Astrocyte (in vitro differentiated cells and primary cell): Measurements from ENCODE around the gene HSPG2. TPM values are rescaled to one million over a fixed set of nuclear protein-coding genes. Genes with fewer than 3 reads are reported as not detected.

Source experiments
- DNase-seq: peaks from one replicate; pipeline ENCODE4 v3.0.0-alpha.2; 2010; ENCODE audit warnings: low read depth
- FAIRE-seq: peaks from 2 replicates; lab custom pipeline; 2011; peaks lifted over from hg19 to GRCh38; lab: Jason Lieb, UNC
- H2AFZ ChIP-seq: 2 replicates; pipeline ENCODE4 v1.6.0; 2012; ENCODE audit warnings: low read depth, low read length, inconsistent platforms
- H3K27ac ChIP-seq: 2 replicates; pipeline ENCODE4 v1.5.1; 2011; ENCODE audit warnings: low read depth, low read length, inconsistent platforms
- H3K27me3 ChIP-seq: 2 replicates; pipeline ENCODE4 v1.6.0; 2011; ENCODE audit warnings: low read length, inconsistent platforms; ENCODE audit not compliant: insufficient read depth
- H3K36me3 ChIP-seq: 2 replicates; pipeline ENCODE4 v1.5.1; 2011; ENCODE audit warnings: low read length, inconsistent platforms; ENCODE audit not compliant: insufficient read depth
- H3K4me1 ChIP-seq: 2 replicates; pipeline ENCODE4 v1.5.1; 2011; ENCODE audit warnings: low read length, inconsistent platforms; ENCODE audit not compliant: insufficient read depth
- H3K4me2 ChIP-seq: 2 replicates; pipeline ENCODE4 v1.6.0; 2012; ENCODE audit warnings: low read length, inconsistent platforms
- H3K4me3 ChIP-seq: 2 replicates; pipeline ENCODE4 v1.5.1; 2011; ENCODE audit warnings: low read depth, mild to moderate bottlenecking, low read length, inconsistent platforms; ENCODE audit not compliant: insufficient read depth
- H3K79me2 ChIP-seq: 2 replicates; pipeline ENCODE4 v1.6.0; 2012; ENCODE audit warnings: mild to moderate bottlenecking, low read length, inconsistent platforms; ENCODE audit not compliant: insufficient read depth
- H3K9ac ChIP-seq: 2 replicates; pipeline ENCODE4 v1.6.0; 2012; ENCODE audit warnings: mild to moderate bottlenecking, low read length, inconsistent platforms
- H3K9me3 ChIP-seq: 2 replicates; pipeline ENCODE4 v1.5.1; 2012; ENCODE audit warnings: low read depth, mild to moderate bottlenecking, low read length, inconsistent platforms; ENCODE audit not compliant: insufficient read depth
- H4K20me1 ChIP-seq: 2 replicates; pipeline ENCODE4 v1.6.0; 2012; ENCODE audit warnings: low read length, inconsistent platforms; ENCODE audit not compliant: insufficient read depth
- H3K27ac Mint-ChIP-seq: one replicate; pipeline ENCODE4 v1.8.0; 2021; ENCODE audit warnings: mild to moderate bottlenecking, mixed read lengths; ENCODE audit not compliant: unreplicated experiment
- H3K27me3 Mint-ChIP-seq: one replicate; pipeline ENCODE4 v1.8.0; 2021; ENCODE audit warnings: low read depth, mixed read lengths; ENCODE audit not compliant: unreplicated experiment
- H3K36me3 Mint-ChIP-seq: one replicate; pipeline ENCODE4 v1.8.0; 2021; ENCODE audit warnings: low read depth, mixed read lengths; ENCODE audit not compliant: unreplicated experiment
- H3K4me1 Mint-ChIP-seq: one replicate; pipeline ENCODE4 v1.8.0; 2021; ENCODE audit warnings: low read depth, mixed read lengths; ENCODE audit not compliant: unreplicated experiment
- H3K4me3 Mint-ChIP-seq: one replicate; pipeline ENCODE4 v1.8.0; 2021; ENCODE audit warnings: mild to moderate bottlenecking, moderate library complexity, mixed read lengths; ENCODE audit not compliant: unreplicated experiment
- H3K9me3 Mint-ChIP-seq: one replicate; pipeline ENCODE4 v1.8.0; 2021; ENCODE audit warnings: mild to moderate bottlenecking, mixed read lengths; ENCODE audit not compliant: unreplicated experiment
- CTCF ChIP-seq: IDR thresholded peaks from 2 replicates; pipeline ENCODE4 v1.5.1; 2011; ENCODE audit warnings: low read depth, mild to moderate bottlenecking, inconsistent platforms, low read length, moderate library complexity; ENCODE audit not compliant: insufficient read depth
- EZH2 ChIP-seq: IDR thresholded peaks from 2 replicates; pipeline ENCODE4 v1.6.1; 2012; ENCODE audit warnings: mild to moderate bottlenecking, low read length, inconsistent platforms; ENCODE audit not compliant: insufficient read depth
- total RNA-seq: library from RNA; stranded (reverse); gene quantifications from 2 replicates; pipeline ENCODE4 v1.2.1, GENCODE V29; 2021

HSPG2 gene
- total RNA-seq, 1 donor from 2014 or later = 249 TPM

- FAIRE-seq (no peak), DNase-seq (no peak)
These were observed 54.2 kb downstream of the HSPG2 start for GRCh38 chr1:21882721-21883415.

GRCh38 chr1:21881250-21881649 lies 55.9 kb downstream of the HSPG2 start:
- H2AFZ ChIP-seq = no peak overlapping the region
- Mint-ChIP-seq H3K9me3 (no peaks in the 10 kb centered on the region), H3K36me3 (peaks cover 15% of the 10 kb centered on the region), H3K27me3 (no peaks in the 10 kb centered on the region), H3K4me3 (no peak overlapping the region), H3K4me1 (no peaks in the 10 kb centered on the region), H3K27ac (no peak overlapping the region)
- H3K4me3 ChIP-seq = no peak overlapping the region
- H3K36me3 ChIP-seq = peaks cover 24% of the 10 kb centered on the region
- H3K9me3 ChIP-seq = no peaks in the 10 kb centered on the region
- no peaks in the 10 kb centered on the region for H3K27me3 ChIP-seq
- no peak overlapping the region for H3K4me2 ChIP-seq
- DNase-seq = no peak
- H3K4me1 ChIP-seq = no peaks in the 10 kb centered on the region
- H3K27ac ChIP-seq = no peak overlapping the region
- TF ChIP-seq EZH2 = no peak
- TF ChIP-seq CTCF = no peak
- H3K9ac ChIP-seq = no peak overlapping the region
- no peaks in the 10 kb centered on the region for H3K79me2 ChIP-seq
- FAIRE-seq = no peak
- H4K20me1 ChIP-seq = peaks cover 10% of the 10 kb centered on the region

More at GRCh38 chr1:21882721-21883415, 54.2 kb downstream of the HSPG2 start:
- Histone ChIP-seq H4K20me1 (peaks cover 10% of the 10 kb centered on the region), H3K27ac (no peak overlapping the region), H3K9ac (no peak overlapping the region), H3K9me3 (no peaks in the 10 kb centered on the region), H2AFZ (no peak overlapping the region), H3K27me3 (no peaks in the 10 kb centered on the region), H3K4me2 (no peak overlapping the region), H3K4me3 (no peak overlapping the region), H3K4me1 (no peaks in the 10 kb centered on the region), H3K36me3 (peaks cover 22% of the 10 kb centered on the region), H3K79me2 (no peaks in the 10 kb centered on the region)
- Mint-ChIP-seq H3K4me1 (no peaks in the 10 kb centered on the region), H3K9me3 (no peaks in the 10 kb centered on the region), H3K27ac (no peak overlapping the region), H3K4me3 (no peak overlapping the region), H3K36me3 (peaks cover 22% of the 10 kb centered on the region), H3K27me3 (no peaks in the 10 kb centered on the region)
- no peak for TF ChIP-seq EZH2

- no peaks in the 10 kb centered on the region for H3K4me1 Mint-ChIP-seq
- DNase-seq (no peak), FAIRE-seq (no peak)
- H3K9ac ChIP-seq = no peak overlapping the region
- no peak for TF ChIP-seq CTCF
- no peak for TF ChIP-seq EZH2
- H3K9me3 Mint-ChIP-seq = no peaks in the 10 kb centered on the region
- peaks cover 24% of the 10 kb centered on the region for H3K36me3 ChIP-seq
- no peak overlapping the region for H3K4me3 Mint-ChIP-seq
- no peak overlapping the region for H3K4me2 ChIP-seq
- no peaks in the 10 kb centered on the region for H3K27me3 ChIP-seq
- H4K20me1 ChIP-seq = peaks cover 13% of the 10 kb centered on the region
- H2AFZ ChIP-seq = no peak overlapping the region
- H3K79me2 ChIP-seq = no peaks in the 10 kb centered on the region
- no peaks in the 10 kb centered on the region for H3K27me3 Mint-ChIP-seq
- H3K27ac ChIP-seq = no peak overlapping the region
- no peak overlapping the region for H3K4me3 ChIP-seq
- H3K27ac Mint-ChIP-seq = no peak overlapping the region
- no peaks in the 10 kb centered on the region for H3K9me3 ChIP-seq
- peaks cover 13% of the 10 kb centered on the region for H3K36me3 Mint-ChIP-seq
- H3K4me1 ChIP-seq = no peaks in the 10 kb centered on the region
These were observed 56.5 kb downstream of the HSPG2 start for GRCh38 chr1:21880619-21880970.
